NCI-H69 (cell line): ENCODE measurements around the gene TINAG.

Source experiments
- DNase-seq: peaks from one replicate; lab custom pipeline; 2025; lab: John Stamatoyannopoulos, UW

Gene TINAG

GRCh38 chr6:54428431-54428830 lies 120.2 kb downstream of the TINAG start:
- no peak for DNase-seq

- DNase-seq, result no peak
Observed at GRCh38 chr6:54431466-54431865, 123.2 kb downstream of the TINAG start.
